Smooth muscle cell (in vitro differentiated cells): ENCODE measurements around the gene CDH13. TPM values are rescaled to one million over a fixed set of nuclear protein-coding genes. Genes with fewer than 3 reads are reported as not detected.

Experiments
- DNase-seq: peaks from one replicate; lab custom pipeline; 2025; ENCODE audit not compliant: unreplicated experiment; lab: John Stamatoyannopoulos, UW
- H2AFZ ChIP-seq: fragments of 200-600 bp; sonication (generic); 2 replicates; pipeline ENCODE4 v1.6.0; 2016; ENCODE audit warnings: antibody characterized with exemption, low read depth, mild to moderate bottlenecking
- H3F3A ChIP-seq: fragments of 200-600 bp; sonication (generic); 2 replicates; pipeline ENCODE4 v1.6.0; 2017; ENCODE audit warnings: antibody characterized with exemption, low read depth
- H3K27ac ChIP-seq: fragments of 200-600 bp; sonication (generic); 2 replicates; pipeline ENCODE4 v1.5.1; 2016; ENCODE audit warnings: low read depth, mild to moderate bottlenecking
- H3K27me3 ChIP-seq: fragments of 200-600 bp; sonication (generic); 2 replicates; pipeline ENCODE4 v1.6.1; 2016; ENCODE audit warnings: low read depth, mild to moderate bottlenecking
- H3K36me3 ChIP-seq: fragments of 200-600 bp; sonication (generic); 2 replicates; pipeline ENCODE4 v1.5.1; 2016; ENCODE audit warnings: low read depth
- H3K4me1 ChIP-seq: fragments of 200-600 bp; sonication (generic); 2 replicates; pipeline ENCODE4 v1.5.1; 2016; ENCODE audit warnings: low read depth
- H3K4me2 ChIP-seq: fragments of 200-600 bp; sonication (generic); 2 replicates; pipeline ENCODE4 v1.6.0; 2016; ENCODE audit warnings: mild to moderate bottlenecking
- H3K4me3 ChIP-seq: fragments of 200-600 bp; sonication (generic); 2 replicates; pipeline ENCODE4 v1.5.1; 2016; ENCODE audit warnings: mild to moderate bottlenecking
- H3K79me2 ChIP-seq: fragments of 200-600 bp; sonication (generic); 2 replicates; pipeline ENCODE4 v1.6.0; 2016; ENCODE audit warnings: low read depth, mild to moderate bottlenecking
- H3K9ac ChIP-seq: fragments of 200-600 bp; sonication (generic); 2 replicates; pipeline ENCODE4 v1.6.0; 2016; ENCODE audit warnings: low read depth
- H3K9me3 ChIP-seq: fragments of 200-600 bp; sonication (generic); replicated peaks from 2 replicates; pipeline ENCODE4 v1.5.1; 2016; ENCODE audit warnings: low read depth
- H4K20me1 ChIP-seq: fragments of 200-600 bp; sonication (generic); 2 replicates; pipeline ENCODE4 v1.6.0; 2016; ENCODE audit warnings: low read depth
- CTCF ChIP-seq: fragments of 200-600 bp; sonication (generic); IDR thresholded peaks from 2 replicates; pipeline ENCODE4 v1.5.1; 2017; ENCODE audit warnings: borderline replicate concordance, mild to moderate bottlenecking, antibody characterized with exemption; ENCODE audit not compliant: insufficient read depth, poor library complexity, severe bottlenecking
- WGBS: methylation state at CpG from one replicate; pipeline ENCODE4 v1.1.7; 2016; ENCODE audit warnings: low lambda C conversion rate; 5-methylcytosine and 5-hydroxymethylcytosine counted together
- polyA plus RNA-seq: library from polyadenylated mRNA; unstranded; fragments of >200 nt; fragmentation: Nextera tagmentation; extraction: Ambion mirVana; gene quantifications from 2 replicates; pipeline ENCODE4 v1.2.1, GENCODE V29; 2016
- total RNA-seq: library from RNA; depleted of rRNA; stranded (reverse); fragments of >200 nt; gene quantifications from 2 replicates; pipeline ENCODE4 v1.2.3, GENCODE V29; 2014

Gene CDH13
- total and polyA plus RNA-seq, 2 experiments from 2014 or later, result 12.1 to 32.2 TPM

GRCh38 chr16:83727751-83728352 lies 1101.1 kb downstream of the CDH13 start:
- Histone ChIP-seq H3K4me1 (no peaks in the 10 kb centered on the region), H3K27me3 (no peaks in the 10 kb centered on the region), H3K9ac (no peak overlapping the region), H2AFZ (no peak overlapping the region), H3K27ac (no peak overlapping the region), H4K20me1 (no peaks in the 10 kb centered on the region), H3F3A (no peaks in the 10 kb centered on the region), H3K4me2 (no peak overlapping the region), H3K36me3 (no peaks in the 10 kb centered on the region), H3K79me2 (no peaks in the 10 kb centered on the region), H3K9me3 (no peaks in the 10 kb centered on the region), H3K4me3 (no peak overlapping the region)
- WGBS, result 79% methylated on average over 18 of the region's 18 CpGs
- TF ChIP-seq CTCF, result no peak
- no peak for DNase-seq

GRCh38 chr16:83728492-83728891 lies 1101.7 kb downstream of the CDH13 start:
- no peaks in the 10 kb centered on the region for H3K4me1 ChIP-seq
- no peak overlapping the region for H3K4me2 ChIP-seq
- no peak for DNase-seq
- WGBS, result 90% methylated on average over 6 of the region's 6 CpGs
- no peak overlapping the region for H3K4me3 ChIP-seq
- H2AFZ ChIP-seq, result no peak overlapping the region
- no peaks in the 10 kb centered on the region for H3K79me2 ChIP-seq
- H3K36me3 ChIP-seq, result no peaks in the 10 kb centered on the region
- no peak for TF ChIP-seq CTCF
- H3F3A ChIP-seq, result no peaks in the 10 kb centered on the region
- H4K20me1 ChIP-seq, result no peaks in the 10 kb centered on the region
- no peaks in the 10 kb centered on the region for H3K9me3 ChIP-seq
- no peak overlapping the region for H3K9ac ChIP-seq
- H3K27ac ChIP-seq, result no peak overlapping the region
- H3K27me3 ChIP-seq, result no peaks in the 10 kb centered on the region

GRCh38 chr16:83730812-83731211 lies 1104.0 kb downstream of the CDH13 start:
- peaks cover 7% of the 10 kb centered on the region for H3K9me3 ChIP-seq
- H3K9ac ChIP-seq, result no peak overlapping the region
- no peaks in the 10 kb centered on the region for H3K4me1 ChIP-seq
- no peaks in the 10 kb centered on the region for H3K36me3 ChIP-seq
- 0% methylated on average over 2 of the region's 2 CpGs for WGBS
- H3K27ac ChIP-seq, result no peak overlapping the region
- no peak for TF ChIP-seq CTCF
- no peaks in the 10 kb centered on the region for H4K20me1 ChIP-seq
- no peak overlapping the region for H3K4me3 ChIP-seq
- H3K79me2 ChIP-seq, result no peaks in the 10 kb centered on the region
- H3K27me3 ChIP-seq, result no peaks in the 10 kb centered on the region
- H3K4me2 ChIP-seq, result no peak overlapping the region
- no peak for DNase-seq
- H3F3A ChIP-seq, result no peaks in the 10 kb centered on the region
- no peak overlapping the region for H2AFZ ChIP-seq

- no peaks in the 10 kb centered on the region for H3K36me3 ChIP-seq
- H3K4me2 ChIP-seq, result no peak overlapping the region
- H3K27ac ChIP-seq, result no peak overlapping the region
- no peak overlapping the region for H3K4me3 ChIP-seq
- H3K9ac ChIP-seq, result no peak overlapping the region
- no peak overlapping the region for H2AFZ ChIP-seq
- H4K20me1 ChIP-seq, result no peaks in the 10 kb centered on the region
- H3K4me1 ChIP-seq, result no peaks in the 10 kb centered on the region
- H3F3A ChIP-seq, result no peaks in the 10 kb centered on the region
- peaks cover 7% of the 10 kb centered on the region for H3K9me3 ChIP-seq
- H3K79me2 ChIP-seq, result no peaks in the 10 kb centered on the region
- TF ChIP-seq CTCF, result no peak
- 87% methylated on average over 2 of the region's 2 CpGs for WGBS
- no peaks in the 10 kb centered on the region for H3K27me3 ChIP-seq
- no peak for DNase-seq
Measured at GRCh38 chr16:83732536-83732935, 1105.8 kb downstream of the CDH13 start.
